ENCODE measurements around the gene MYO3B.

DNA sequence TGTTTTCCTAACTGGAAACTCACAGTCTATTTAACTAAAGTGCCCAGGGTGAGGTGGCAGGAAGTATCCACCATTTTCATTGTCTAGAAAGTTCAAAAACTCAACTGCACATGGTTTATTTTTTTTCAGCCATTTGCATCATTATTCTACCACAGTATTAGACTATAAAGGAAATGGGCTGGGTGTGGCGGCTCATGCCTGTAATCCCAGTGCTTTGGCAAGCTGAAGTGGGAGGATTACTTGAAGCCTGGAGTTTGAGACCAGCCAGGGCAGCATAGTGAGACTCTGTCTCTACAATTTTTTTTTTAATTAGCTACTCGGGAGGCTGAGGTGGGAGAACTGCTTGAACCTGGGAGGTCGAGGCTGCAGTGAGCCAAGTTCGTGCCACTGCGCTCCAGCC lies 213.8 kb downstream of the MYO3B start:
- TF ChIP-seq, protein P1, sequence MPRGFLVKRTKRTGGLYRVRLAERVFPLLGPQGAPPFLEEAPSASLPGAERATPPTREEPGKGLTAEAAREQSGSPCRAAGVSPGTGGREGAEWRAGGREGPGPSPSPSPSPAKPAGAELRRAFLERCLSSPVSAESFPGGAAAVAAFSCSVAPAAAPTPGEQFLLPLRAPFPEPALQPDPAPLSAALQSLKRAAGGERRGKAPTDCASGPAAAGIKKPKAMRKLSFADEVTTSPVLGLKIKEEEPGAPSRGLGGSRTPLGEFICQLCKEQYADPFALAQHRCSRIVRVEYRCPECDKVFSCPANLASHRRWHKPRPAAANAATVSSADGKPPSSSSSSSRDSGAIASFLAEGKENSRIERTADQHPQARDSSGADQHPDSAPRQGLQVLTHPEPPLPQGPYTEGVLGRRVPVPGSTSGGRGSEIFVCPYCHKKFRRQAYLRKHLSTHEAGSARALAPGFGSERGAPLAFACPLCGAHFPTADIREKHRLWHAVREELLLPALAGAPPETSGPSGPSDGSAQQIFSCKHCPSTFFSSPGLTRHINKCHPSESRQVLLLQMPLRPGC (tag by site-specific recombination; IDR thresholded peaks at IDR 0.05), result no peak
- TF ChIP-seq, protein P2, sequence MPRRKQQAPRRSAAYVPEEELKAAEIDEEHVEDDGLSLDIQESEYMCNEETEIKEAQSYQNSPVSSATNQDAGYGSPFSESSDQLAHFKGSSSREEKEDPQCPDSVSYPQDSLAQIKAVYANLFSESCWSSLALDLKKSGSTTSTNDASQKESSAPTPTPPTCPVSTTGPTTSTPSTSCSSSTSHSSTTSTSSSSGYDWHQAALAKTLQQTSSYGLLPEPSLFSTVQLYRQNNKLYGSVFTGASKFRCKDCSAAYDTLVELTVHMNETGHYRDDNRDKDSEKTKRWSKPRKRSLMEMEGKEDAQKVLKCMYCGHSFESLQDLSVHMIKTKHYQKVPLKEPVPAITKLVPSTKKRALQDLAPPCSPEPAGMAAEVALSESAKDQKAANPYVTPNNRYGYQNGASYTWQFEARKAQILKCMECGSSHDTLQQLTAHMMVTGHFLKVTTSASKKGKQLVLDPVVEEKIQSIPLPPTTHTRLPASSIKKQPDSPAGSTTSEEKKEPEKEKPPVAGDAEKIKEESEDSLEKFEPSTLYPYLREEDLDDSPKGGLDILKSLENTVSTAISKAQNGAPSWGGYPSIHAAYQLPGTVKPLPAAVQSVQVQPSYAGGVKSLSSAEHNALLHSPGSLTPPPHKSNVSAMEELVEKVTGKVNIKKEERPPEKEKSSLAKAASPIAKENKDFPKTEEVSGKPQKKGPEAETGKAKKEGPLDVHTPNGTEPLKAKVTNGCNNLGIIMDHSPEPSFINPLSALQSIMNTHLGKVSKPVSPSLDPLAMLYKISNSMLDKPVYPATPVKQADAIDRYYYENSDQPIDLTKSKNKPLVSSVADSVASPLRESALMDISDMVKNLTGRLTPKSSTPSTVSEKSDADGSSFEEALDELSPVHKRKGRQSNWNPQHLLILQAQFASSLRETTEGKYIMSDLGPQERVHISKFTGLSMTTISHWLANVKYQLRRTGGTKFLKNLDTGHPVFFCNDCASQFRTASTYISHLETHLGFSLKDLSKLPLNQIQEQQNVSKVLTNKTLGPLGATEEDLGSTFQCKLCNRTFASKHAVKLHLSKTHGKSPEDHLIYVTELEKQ (tag by site-specific recombination; IDR thresholded peaks at IDR 0.05; ENCODE audit: borderline replicate concordance), result no peak
- TF ChIP-seq, protein P3, sequence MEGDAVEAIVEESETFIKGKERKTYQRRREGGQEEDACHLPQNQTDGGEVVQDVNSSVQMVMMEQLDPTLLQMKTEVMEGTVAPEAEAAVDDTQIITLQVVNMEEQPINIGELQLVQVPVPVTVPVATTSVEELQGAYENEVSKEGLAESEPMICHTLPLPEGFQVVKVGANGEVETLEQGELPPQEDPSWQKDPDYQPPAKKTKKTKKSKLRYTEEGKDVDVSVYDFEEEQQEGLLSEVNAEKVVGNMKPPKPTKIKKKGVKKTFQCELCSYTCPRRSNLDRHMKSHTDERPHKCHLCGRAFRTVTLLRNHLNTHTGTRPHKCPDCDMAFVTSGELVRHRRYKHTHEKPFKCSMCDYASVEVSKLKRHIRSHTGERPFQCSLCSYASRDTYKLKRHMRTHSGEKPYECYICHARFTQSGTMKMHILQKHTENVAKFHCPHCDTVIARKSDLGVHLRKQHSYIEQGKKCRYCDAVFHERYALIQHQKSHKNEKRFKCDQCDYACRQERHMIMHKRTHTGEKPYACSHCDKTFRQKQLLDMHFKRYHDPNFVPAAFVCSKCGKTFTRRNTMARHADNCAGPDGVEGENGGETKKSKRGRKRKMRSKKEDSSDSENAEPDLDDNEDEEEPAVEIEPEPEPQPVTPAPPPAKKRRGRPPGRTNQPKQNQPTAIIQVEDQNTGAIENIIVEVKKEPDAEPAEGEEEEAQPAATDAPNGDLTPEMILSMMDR (tag by site-specific recombination; IDR thresholded peaks at IDR 0.05), result no peak
- TF ChIP-seq, protein P4, sequence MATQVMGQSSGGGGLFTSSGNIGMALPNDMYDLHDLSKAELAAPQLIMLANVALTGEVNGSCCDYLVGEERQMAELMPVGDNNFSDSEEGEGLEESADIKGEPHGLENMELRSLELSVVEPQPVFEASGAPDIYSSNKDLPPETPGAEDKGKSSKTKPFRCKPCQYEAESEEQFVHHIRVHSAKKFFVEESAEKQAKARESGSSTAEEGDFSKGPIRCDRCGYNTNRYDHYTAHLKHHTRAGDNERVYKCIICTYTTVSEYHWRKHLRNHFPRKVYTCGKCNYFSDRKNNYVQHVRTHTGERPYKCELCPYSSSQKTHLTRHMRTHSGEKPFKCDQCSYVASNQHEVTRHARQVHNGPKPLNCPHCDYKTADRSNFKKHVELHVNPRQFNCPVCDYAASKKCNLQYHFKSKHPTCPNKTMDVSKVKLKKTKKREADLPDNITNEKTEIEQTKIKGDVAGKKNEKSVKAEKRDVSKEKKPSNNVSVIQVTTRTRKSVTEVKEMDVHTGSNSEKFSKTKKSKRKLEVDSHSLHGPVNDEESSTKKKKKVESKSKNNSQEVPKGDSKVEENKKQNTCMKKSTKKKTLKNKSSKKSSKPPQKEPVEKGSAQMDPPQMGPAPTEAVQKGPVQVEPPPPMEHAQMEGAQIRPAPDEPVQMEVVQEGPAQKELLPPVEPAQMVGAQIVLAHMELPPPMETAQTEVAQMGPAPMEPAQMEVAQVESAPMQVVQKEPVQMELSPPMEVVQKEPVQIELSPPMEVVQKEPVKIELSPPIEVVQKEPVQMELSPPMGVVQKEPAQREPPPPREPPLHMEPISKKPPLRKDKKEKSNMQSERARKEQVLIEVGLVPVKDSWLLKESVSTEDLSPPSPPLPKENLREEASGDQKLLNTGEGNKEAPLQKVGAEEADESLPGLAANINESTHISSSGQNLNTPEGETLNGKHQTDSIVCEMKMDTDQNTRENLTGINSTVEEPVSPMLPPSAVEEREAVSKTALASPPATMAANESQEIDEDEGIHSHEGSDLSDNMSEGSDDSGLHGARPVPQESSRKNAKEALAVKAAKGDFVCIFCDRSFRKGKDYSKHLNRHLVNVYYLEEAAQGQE (tag by site-specific recombination; IDR thresholded peaks at IDR 0.05), result no peak
- TF ChIP-seq, protein P5, sequence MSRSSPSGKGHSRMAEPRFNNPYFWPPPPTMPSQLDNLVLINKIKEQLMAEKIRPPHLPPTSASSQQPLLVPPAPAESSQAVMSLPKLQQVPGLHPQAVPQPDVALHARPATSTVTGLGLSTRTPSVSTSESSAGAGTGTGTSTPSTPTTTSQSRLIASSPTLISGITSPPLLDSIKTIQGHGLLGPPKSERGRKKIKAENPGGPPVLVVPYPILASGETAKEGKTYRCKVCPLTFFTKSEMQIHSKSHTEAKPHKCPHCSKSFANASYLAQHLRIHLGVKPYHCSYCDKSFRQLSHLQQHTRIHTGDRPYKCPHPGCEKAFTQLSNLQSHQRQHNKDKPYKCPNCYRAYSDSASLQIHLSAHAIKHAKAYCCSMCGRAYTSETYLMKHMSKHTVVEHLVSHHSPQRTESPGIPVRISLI (tag by site-specific recombination; IDR thresholded peaks at IDR 0.05), result no peak
- TF ChIP-seq ZNF514 (tag by site-specific recombination; IDR thresholded peaks at IDR 0.05), result no peak
- TF ChIP-seq ZBTB1 (tag by site-specific recombination; IDR thresholded peaks at IDR 0.05), result no peak
- TF ChIP-seq ZNF629 (tag by site-specific recombination; IDR thresholded peaks at IDR 0.05), result no peak
- no peak for TF ChIP-seq OSR2 (tag by site-specific recombination; IDR thresholded peaks at IDR 0.05)

All from HEK293 (cell line).